HG03342 (cell line): ENCODE measurements around the gene BNIP5.
A peak's percentile ranks its signal among the peaks of the same experiment; 100 is the strongest.

Experiments
- ATAC-seq: cut with Tn5 transposase; IDR thresholded peaks from one replicate; pipeline ENCODE4 v1.9.1; 2021; ENCODE audit warnings: mild to moderate bottlenecking, moderate library complexity; ENCODE audit not compliant: unreplicated experiment

Gene BNIP5

GRCh38 chr6:36326356-36326995, 10.2 kb downstream of the BNIP5 start:
- ATAC-seq: no peak

- ATAC-seq: no peak
These were observed 12.0 kb downstream of the BNIP5 start for GRCh38 chr6:36324715-36325114.

GRCh38 chr6:36324191-36324590, 12.5 kb downstream of the BNIP5 start:
- no peak for ATAC-seq

DNA sequence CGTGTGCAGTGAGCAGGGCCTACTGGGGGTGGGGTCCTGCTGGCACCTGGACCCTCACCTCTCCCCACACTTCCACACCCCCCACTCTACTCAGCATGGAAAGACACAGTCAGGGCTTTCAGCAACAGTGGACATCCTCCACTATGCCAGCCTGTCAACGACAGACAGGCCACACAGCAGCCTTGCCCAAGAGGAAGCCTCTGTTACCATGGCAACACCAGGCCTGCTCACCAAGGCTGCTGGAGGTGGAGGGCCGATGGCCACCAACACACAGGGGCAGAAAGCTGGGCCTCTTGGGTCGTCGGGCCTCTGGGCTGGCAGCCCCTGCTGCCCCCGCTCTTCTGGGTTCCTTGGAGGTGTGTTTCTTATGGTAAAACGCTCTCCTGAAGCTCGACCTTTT, 13.6 kb downstream of the BNIP5 start:
- ATAC-seq: no peak

- ATAC-seq: no peak
These were observed 14.1 kb downstream of the BNIP5 start for GRCh38 chr6:36322591-36322990.

- no peak for ATAC-seq
These were observed 16.2 kb downstream of the BNIP5 start for GRCh38 chr6:36320475-36320874.

GRCh38 chr6:36319821-36320220, 16.9 kb downstream of the BNIP5 start:
- ATAC-seq: no peak

DNA sequence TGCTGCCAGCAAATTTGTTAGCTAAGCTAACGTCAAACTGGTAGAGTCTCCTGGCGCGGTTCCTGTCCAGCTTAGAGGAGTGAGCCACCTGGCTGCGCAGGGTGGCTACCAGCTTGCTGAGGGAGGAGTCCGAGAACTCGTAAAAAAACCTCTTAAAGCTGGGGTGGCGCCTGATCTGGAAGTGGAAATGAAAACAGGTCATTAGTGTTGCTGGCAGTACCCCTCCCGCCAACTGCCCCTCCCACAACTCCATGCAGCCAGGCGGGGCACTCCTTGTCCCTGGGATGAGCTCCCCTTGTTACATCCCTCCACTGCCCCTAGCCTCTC, 17.3 kb downstream of the BNIP5 start:
- ATAC-seq: no peak

DNA sequence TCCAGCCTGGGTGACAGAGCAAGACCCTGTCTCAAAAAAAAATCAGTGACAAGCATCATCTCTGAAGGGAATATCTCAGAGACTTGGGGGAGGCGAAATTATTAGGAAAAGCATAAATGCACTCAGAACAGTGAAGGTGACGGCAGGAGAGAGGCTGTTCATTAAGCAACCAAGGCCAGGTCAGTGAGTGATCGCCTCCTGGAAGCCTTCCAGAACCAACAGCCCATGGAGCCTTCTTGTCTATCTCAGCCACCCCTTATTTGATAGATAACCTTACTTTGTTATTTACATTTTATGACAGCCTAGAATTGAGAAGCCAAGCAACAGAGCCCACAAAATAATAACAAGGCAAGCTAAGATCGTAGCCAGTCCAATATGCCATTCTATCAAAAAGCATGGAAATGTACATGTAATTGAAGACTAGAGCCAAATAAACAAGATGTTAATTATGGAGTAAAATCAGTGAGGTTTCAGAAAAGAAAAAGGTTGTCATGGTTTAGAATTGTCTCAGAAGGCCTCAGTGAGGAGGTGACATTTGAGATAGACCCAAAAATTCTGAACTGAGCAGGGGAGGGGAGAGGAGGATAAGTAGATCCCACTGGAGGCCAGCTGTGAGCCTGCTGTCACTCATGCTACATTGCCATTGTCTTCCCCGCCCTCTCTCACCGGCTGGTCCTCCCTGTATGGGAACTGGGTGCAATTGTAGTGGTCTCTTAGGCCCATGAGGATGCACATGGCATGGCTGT, 17.8 kb downstream of the BNIP5 start:
- ATAC-seq: no peak

- no peak for ATAC-seq
These were observed 19.1 kb downstream of the BNIP5 start for GRCh38 chr6:36317623-36318022.

DNA sequence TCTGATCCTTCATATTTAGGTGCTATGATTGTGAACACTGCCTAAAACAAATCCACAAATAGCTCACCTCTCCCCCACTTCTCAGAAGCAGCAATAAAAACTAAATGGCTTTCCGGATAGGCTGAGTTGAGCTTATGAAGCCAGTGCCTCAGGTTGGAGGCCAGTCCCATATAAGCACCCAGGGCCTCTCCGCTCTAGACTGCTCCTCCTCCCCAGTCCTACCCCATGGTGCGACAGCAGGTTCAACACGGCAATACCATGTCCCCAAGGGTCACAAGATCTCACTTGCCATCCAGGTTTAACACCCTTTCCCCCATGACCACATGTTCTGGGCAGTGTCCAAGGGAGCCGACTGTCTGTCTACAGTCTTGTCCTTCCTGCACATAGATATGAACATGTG, 20.8 kb downstream of the BNIP5 start:
- no peak for ATAC-seq

- no peak for ATAC-seq
These were observed 22.3 kb downstream of the BNIP5 start for GRCh38 chr6:36314221-36315014.

GRCh38 chr6:36313649-36313936, 23.1 kb downstream of the BNIP5 start:
- no peak for ATAC-seq

DNA sequence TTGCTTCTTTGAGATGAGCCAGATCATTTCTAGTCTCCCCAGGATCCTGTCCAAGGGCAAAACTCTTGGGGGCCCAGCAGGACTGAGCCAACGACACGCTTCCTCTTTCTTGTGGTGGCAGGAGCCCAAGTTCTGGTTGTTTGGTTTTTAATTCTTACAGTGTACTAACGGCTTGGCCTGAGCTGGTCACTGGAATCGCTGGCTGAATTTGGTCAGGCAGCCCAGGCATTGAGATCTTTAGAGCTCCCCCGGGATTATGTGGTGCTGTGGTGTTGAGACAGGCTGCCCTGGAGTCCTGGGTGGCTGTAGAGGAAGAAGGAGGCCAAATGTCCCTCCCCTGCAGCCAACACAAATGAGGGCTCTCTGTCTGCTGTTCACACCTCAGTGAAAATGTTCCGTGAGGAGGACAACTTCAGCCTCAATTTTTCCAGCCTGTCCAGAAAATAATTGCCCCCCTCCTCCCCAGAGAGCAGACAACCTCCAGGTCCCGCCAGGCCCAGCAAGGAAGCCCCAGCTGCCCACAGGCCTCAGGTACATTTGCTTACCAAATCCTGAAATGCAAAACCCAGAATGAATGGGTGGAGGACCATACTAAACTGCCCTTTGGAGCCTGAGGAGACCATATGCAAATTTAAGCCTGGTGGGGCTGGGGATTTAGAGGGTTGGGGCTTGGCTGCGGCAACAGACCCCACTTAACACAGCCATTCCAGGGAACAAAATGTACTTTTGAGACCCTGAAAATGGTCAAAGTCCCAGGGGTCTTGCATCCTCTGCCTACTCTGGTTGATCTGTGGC, 23.6 kb downstream of the BNIP5 start:
- no peak for ATAC-seq

DNA sequence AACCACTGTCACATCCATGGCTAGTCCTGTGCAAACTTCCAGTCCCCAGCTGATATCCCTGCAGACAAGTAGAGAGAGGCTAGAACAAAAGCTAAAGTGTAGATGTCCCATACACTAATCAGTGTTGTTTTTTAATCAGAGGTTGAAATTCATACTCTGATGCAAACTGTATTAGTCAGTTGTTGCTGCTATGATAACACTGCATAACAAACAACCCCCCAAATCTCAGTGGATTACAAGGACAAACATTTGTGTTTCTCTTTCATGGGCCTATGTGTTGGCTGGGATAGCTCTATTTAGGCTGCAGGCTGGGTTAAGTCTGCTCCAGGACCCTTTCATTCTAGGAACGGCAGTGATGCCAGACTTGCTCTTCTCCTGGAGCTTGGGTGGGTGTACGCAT, 26.8 kb downstream of the BNIP5 start:
- no peak for ATAC-seq

GRCh38 chr6:36309203-36309602, 27.5 kb downstream of the BNIP5 start:
- ATAC-seq: no peak

GRCh38 chr6:36308514-36308913, 28.2 kb downstream of the BNIP5 start:
- ATAC-seq: no peak

DNA sequence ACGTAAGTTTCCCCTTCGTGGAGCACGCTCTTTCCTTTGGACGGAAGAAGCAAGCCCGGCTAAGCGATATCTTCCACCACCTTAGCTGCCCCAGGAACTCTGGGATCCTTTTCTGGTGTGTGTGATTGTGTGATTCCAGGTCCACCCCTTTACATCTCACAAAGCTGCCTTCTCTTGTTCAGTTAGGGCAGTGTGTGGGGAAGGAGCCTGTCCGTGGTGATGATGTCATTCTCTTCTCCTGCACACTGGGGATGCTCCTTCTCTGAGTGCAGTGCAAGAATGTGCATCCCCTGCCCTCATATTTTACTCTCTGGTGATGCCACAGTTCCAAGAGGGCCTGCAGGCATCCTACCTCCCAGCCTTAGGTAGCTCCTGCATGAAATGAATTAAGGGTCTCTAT, 30.3 kb downstream of the BNIP5 start:
- no peak for ATAC-seq

GRCh38 chr6:36305885-36306284, 30.8 kb downstream of the BNIP5 start:
- ATAC-seq: no peak

DNA sequence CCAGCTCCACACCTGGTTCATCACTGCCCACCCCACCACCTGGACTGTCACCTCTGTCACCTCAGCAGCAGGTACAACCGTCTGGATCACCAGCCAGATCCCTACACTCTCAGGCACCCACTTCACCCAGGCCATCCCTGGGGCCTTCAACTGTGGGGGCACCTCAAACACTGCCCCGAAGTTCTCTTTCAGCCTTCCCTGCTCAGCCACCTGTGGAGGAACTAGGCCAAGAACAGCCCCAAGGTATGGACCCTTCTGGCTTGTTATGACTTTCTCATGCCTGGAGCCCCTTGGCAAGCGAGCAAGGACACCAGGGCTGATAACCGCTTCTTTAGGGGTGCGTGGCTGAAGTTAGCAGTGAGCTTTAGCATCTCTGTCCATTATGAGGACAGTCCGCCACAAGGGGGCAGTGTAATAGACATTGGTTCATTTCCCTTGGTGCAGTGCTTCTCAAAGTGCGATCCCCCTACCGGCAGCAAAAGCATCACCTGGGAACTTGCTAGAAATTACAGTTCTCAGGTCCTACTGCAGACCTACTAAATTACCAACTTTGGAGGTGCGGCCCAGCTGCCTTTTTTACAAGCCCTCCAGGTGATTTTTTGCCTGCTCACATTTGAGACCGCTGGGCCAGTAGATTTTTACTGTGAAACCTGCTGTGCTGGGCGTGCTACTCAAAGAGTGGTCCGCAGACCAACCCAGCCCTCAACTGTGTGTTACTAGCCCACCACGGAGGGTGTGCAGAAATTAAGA, 34.3 kb downstream of the BNIP5 start:
- peak; percentile 72 for ATAC-seq

GRCh38 chr6:36301781-36302180, 34.9 kb downstream of the BNIP5 start:
- no peak for ATAC-seq
